Right lobe of liver (tissue), 6 donors: ENCODE results near the gene CACNG8. TPM values are rescaled to one million over a fixed set of nuclear protein-coding genes. Genes with fewer than 3 reads are reported as not detected.
"Not testable (repeated sequence)": the region's sequence is repeated elsewhere in the genome, so short reads cannot be mapped to it uniquely, and the experiment has no call there.

ENCODE experiments used
- ATAC-seq, 4 donors: fragments of 200-7000 bp; cut with Tn5 transposase; one replicate each; pipeline ENCODE4 v1.9.1; 2020; ENCODE audit warnings: mild to moderate bottlenecking in 4 of 4, moderate library complexity in 4 of 4
- DNase-seq, 3 donors: peaks; one replicate each; pipeline ENCODE4 v3.0.0-alpha.2; 2020
- H3K27ac ChIP-seq, 3 donors: fragments of 200-600 bp; one replicate each; pipeline ENCODE4 v1.8.0; 2022
- H3K27me3 ChIP-seq, 2 donors: fragments of 200-600 bp; one replicate each; pipeline ENCODE4 v1.8.0; 2022
- H3K36me3 ChIP-seq, 4 donors: fragments of 200-600 bp; sonication (generic) in 1 of 4; one replicate each; pipeline versions ENCODE4 v1.5.1 to v1.8.0; 2017 to 2022; ENCODE audit warnings: control low read depth in 1 of 4
- H3K4me1 ChIP-seq, 4 donors: fragments of 200-600 bp; sonication (generic) in 1 of 4; one replicate each; pipeline versions ENCODE4 v1.5.1 to v1.8.0; 2017 to 2022; ENCODE audit warnings: control low read depth in 1 of 4
- H3K4me3 ChIP-seq, 3 donors: fragments of 200-600 bp; one replicate each; pipeline ENCODE4 v1.8.0; 2022
- H3K9me3 ChIP-seq, 4 donors: fragments of 200-600 bp; sonication (generic) in 1 of 4; one replicate each; pipeline versions ENCODE4 v1.5.1 to v1.8.0; 2017 to 2022; ENCODE audit warnings: control low read depth in 1 of 4
- CTCF ChIP-seq, 4 donors: fragments of 200-600 bp in 3 of 4; fragments of 450-650 bp in 1 of 4; IDR thresholded peaks; one replicate each; pipeline versions ENCODE4 v1.5.1 to v1.8.0; 2016 to 2022; ENCODE audit warnings: antibody characterized with exemption in 4 of 4, mild to moderate bottlenecking in 2 of 4
- POLR2A ChIP-seq: fragments of 450-650 bp; IDR thresholded peaks from one replicate; pipeline ENCODE4 v1.6.1; 2017; ENCODE audit warnings: antibody characterized with exemption, mild to moderate bottlenecking
- WGBS: methylation state at CpG from one replicate; pipeline ENCODE4 v1.1.6; 2018; ENCODE audit warnings: low coverage, low lambda C conversion rate; ENCODE audit not compliant: insufficient coverage; ENCODE audit errors: missing lambda C conversion rate; 5-methylcytosine and 5-hydroxymethylcytosine counted together
- intact Hi-C, 2 donors: fragments of 100-400 bp; cut with DNase I; formaldehyde crosslinking; loops; one replicate each; pipeline versions ENCODE4 v1.11.2 to v1.14.1; 2022
- total RNA-seq, 6 experiments: library from RNA; depleted of rRNA in 2 of 6; stranded (reverse); fragments of >200 nt in 2 of 6; fragmentation: NEBNext Ultra II Directional in 3 of 6; extraction: Animal tissue kit (Norgen Biotek cat#: 25700) in 3 of 6; gene quantifications; one replicate each; pipeline versions ENCODE4 v1.1.0 to v1.2.4, GENCODE V29; 2016 to 2023
- donor health status: DM: no; HTN: yes; CAD: no.
- donor health status: DM: no; HTN: no; CAD: no.
- donor health status: DM: no; HTN: no; CAD: no.
- donor health status: DM: no; HTN: yes; CAD: no.
- donor health status: DM: no; HTN: yes; CAD: no.

CACNG8 gene
- total RNA-seq, 6 experiments from 2014 or later, result 0.02 TPM; not detected in 5

- DNase-seq (no peak), ATAC-seq (no peak)
- H3K36me3 ChIP-seq, result no peaks in the 10 kb centered on the region
- intact Hi-C loops, result loop anchor here (10.0 kb wide), 2 partner anchors 174 to 184 kb away; no protein-coding TSS in a partner anchor
- H3K9me3 ChIP-seq, result no peaks in the 10 kb centered on the region
- TF ChIP-seq POLR2A (no peak), CTCF (IDR thresholded peaks at IDR 0.05) (no peak)
- H3K27ac ChIP-seq, result no peak overlapping the region
- H3K4me1 ChIP-seq, result no peaks in the 10 kb centered on the region
- no peaks in the 10 kb centered on the region for H3K27me3 ChIP-seq
- no peak overlapping the region for H3K4me3 ChIP-seq
- WGBS, result 50% methylated on average over 3 of the region's 3 CpGs
Observed at GRCh38 chr19:54029301-54029700, 66.6 kb downstream of the CACNG8 start.

- no peak overlapping the region for H3K27ac ChIP-seq
- peak in 2 of 3 donors; percentile 41 to 53 for DNase-seq
- no peaks in the 10 kb centered on the region for H3K9me3 ChIP-seq
- no peaks in the 10 kb centered on the region for H3K27me3 ChIP-seq
- H3K36me3 ChIP-seq, result no peaks in the 10 kb centered on the region
- H3K4me1 ChIP-seq, result no peaks in the 10 kb centered on the region
- WGBS, result 18% methylated on average over 9 of the region's 9 CpGs
- intact Hi-C loops, result loop anchor here (10.0 kb wide), 2 partner anchors 175 to 185 kb away; no protein-coding TSS in a partner anchor
- TF ChIP-seq POLR2A, result no peak
- peak; percentile 41 to 53 (median 48) for TF ChIP-seq CTCF (IDR thresholded peaks at IDR 0.05)
- no peak overlapping the region for H3K4me3 ChIP-seq
- peak; percentile 57 to 75 (median 66) for ATAC-seq
Observed at GRCh38 chr19:54029930-54030490, 67.3 kb downstream of the CACNG8 start.

- intact Hi-C loops, result no loop called here
- H3K4me3 ChIP-seq, result no peak overlapping the region
- no peaks in the 10 kb centered on the region for H3K4me1 ChIP-seq
- DNase-seq (no peak), ATAC-seq (no peak)
- 19% methylated on average over 13 of the region's 13 CpGs for WGBS
- TF ChIP-seq POLR2A (no peak), CTCF (IDR thresholded peaks at IDR 0.05) (peak in 2 of 4 donors; percentile 11 to 15)
- no peaks in the 10 kb centered on the region for H3K9me3 ChIP-seq
- H3K36me3 ChIP-seq, result no peaks in the 10 kb centered on the region
- H3K27me3 ChIP-seq, result no peaks in the 10 kb centered on the region
- H3K27ac ChIP-seq, result no peak overlapping the region
Observed at GRCh38 chr19:54030895-54031586, 68.3 kb downstream of the CACNG8 start.

GRCh38 chr19:54035215-54036178 is 72.8 kb downstream of the CACNG8 start:
- no peak for ATAC-seq
- no peaks in the 10 kb centered on the region for H3K9me3 ChIP-seq
- H3K36me3 ChIP-seq, result no peaks in the 10 kb centered on the region
- H3K27me3 ChIP-seq, result no peaks in the 10 kb centered on the region
- intact Hi-C loops, result no loop called here
- 46% methylated on average over 4 of the region's 4 CpGs for WGBS
- H3K4me1 ChIP-seq, result no peaks in the 10 kb centered on the region
- no peak overlapping the region for H3K4me3 ChIP-seq
- no peak for DNase-seq
- H3K27ac ChIP-seq, result no peak overlapping the region
- TF ChIP-seq POLR2A (no peak), CTCF (IDR thresholded peaks at IDR 0.05) (no peak)

GRCh38 chr19:54036542-54036941 is 73.8 kb downstream of the CACNG8 start:
- DNase-seq, ATAC-seq, H3K27me3 ChIP-seq, intact Hi-C loops, H3K27ac ChIP-seq, H3K4me3 ChIP-seq, H3K9me3 ChIP-seq, H3K36me3 ChIP-seq, H3K4me1 ChIP-seq: not testable (repeated sequence)
- WGBS, result 57% methylated on average over 5 of the region's 5 CpGs
